ENCODE results near the gene CUEDC1.

- TF ChIP-seq CTCF (IDR thresholded peaks at IDR 0.05): peak in 4 of 5 experiments; percentile 22 to 43 (median 31)
- peak; percentile 20 for TF ChIP-seq POLR2A (IDR thresholded peaks at IDR 0.05)
Observed at GRCh38 chr17:57955183-57955931, at the start of gene CUEDC1.

Measured in transverse colon (tissue), 3 donors.